Osteoblast (primary cell): ENCODE results near the gene TIMM21. TPM values are rescaled to one million over a fixed set of nuclear protein-coding genes. Genes with fewer than 3 reads are reported as not detected.

Experiments used
- DNase-seq: peaks from one replicate; pipeline ENCODE4 v3.0.0; 2011; ENCODE audit warnings: low spot score, mixed read lengths; ENCODE audit not compliant: insufficient read length; ENCODE audit errors: missing footprints
- H2AFZ ChIP-seq: 2 replicates; pipeline ENCODE4 v1.6.0; 2011; ENCODE audit warnings: mild to moderate bottlenecking, low read length
- H3K27ac ChIP-seq: 2 replicates; pipeline ENCODE4 v1.5.1; 2011; ENCODE audit warnings: mild to moderate bottlenecking, low read depth, low read length, moderate library complexity
- H3K27me3 ChIP-seq: 2 replicates; pipeline ENCODE4 v1.6.0; 2012; ENCODE audit warnings: mild to moderate bottlenecking, control low read depth, inconsistent platforms, low read length, moderate library complexity; ENCODE audit not compliant: insufficient read depth
- H3K36me3 ChIP-seq: 2 replicates; pipeline ENCODE4 v1.5.1; 2011; ENCODE audit warnings: mild to moderate bottlenecking, low read length, control low read depth, moderate library complexity; ENCODE audit not compliant: insufficient read depth
- H3K4me1 ChIP-seq: 2 replicates; pipeline ENCODE4 v1.5.1; 2011; ENCODE audit warnings: mild to moderate bottlenecking, low read length, control low read depth, moderate library complexity; ENCODE audit not compliant: insufficient read depth
- H3K4me2 ChIP-seq: 2 replicates; pipeline ENCODE4 v1.6.0; 2011; ENCODE audit warnings: mild to moderate bottlenecking, low read length; ENCODE audit not compliant: insufficient read depth
- H3K4me3 ChIP-seq: fragments of 200-600 bp; sonication (generic); 3 replicates; pipeline ENCODE4 v1.5.1; 2012; ENCODE audit warnings: mild to moderate bottlenecking, low read length, inconsistent platforms; ENCODE audit not compliant: insufficient read depth
- H3K79me2 ChIP-seq: 2 replicates; pipeline ENCODE4 v1.6.0; 2012; ENCODE audit warnings: mild to moderate bottlenecking, low read length, control low read depth, inconsistent platforms; ENCODE audit not compliant: insufficient read depth
- H3K9me3 ChIP-seq: 2 replicates; pipeline ENCODE4 v1.5.1; 2011; ENCODE audit warnings: low read depth, low read length, control low read depth
- H4K20me1 ChIP-seq: 2 replicates; pipeline ENCODE4 v1.6.0; 2012; ENCODE audit warnings: mild to moderate bottlenecking, low read length, control low read depth; ENCODE audit not compliant: insufficient read depth
- CTCF ChIP-seq: IDR thresholded peaks from 2 replicates; pipeline ENCODE4 v1.5.1; 2011; ENCODE audit warnings: mild to moderate bottlenecking, low read depth, low read length, moderate library complexity; ENCODE audit errors: extremely low read depth
- total RNA-seq: library from RNA; depleted of rRNA; stranded (reverse); fragments of >200 nt; gene quantifications from 2 replicates; pipeline ENCODE4 v1.2.3, GENCODE V29; 2012

The TIMM21 gene
- total RNA-seq, 1 donor, result 15.6 TPM

- Histone ChIP-seq H3K79me2 (no peaks in the 10 kb centered on the region), H3K36me3 (no peaks in the 10 kb centered on the region), H3K27me3 (peaks cover 9% of the 10 kb centered on the region), H3K4me2 (no peak overlapping the region), H2AFZ (no peak overlapping the region), H4K20me1 (no peaks in the 10 kb centered on the region), H3K9me3 (no peaks in the 10 kb centered on the region), H3K4me3 (no peak overlapping the region), H3K4me1 (no peaks in the 10 kb centered on the region), H3K27ac (no peak overlapping the region)
- TF ChIP-seq CTCF, result no peak
- no peak for DNase-seq
These were observed 31.4 kb downstream of the TIMM21 start for GRCh38 chr18:74179623-74180199.

- no peak overlapping the region for H3K27ac ChIP-seq
- no peak overlapping the region for H2AFZ ChIP-seq
- H3K79me2 ChIP-seq, result no peaks in the 10 kb centered on the region
- no peaks in the 10 kb centered on the region for H3K4me1 ChIP-seq
- no peak overlapping the region for H3K4me2 ChIP-seq
- no peaks in the 10 kb centered on the region for H3K9me3 ChIP-seq
- TF ChIP-seq CTCF, result no peak
- H3K4me3 ChIP-seq, result no peak overlapping the region
- no peaks in the 10 kb centered on the region for H3K36me3 ChIP-seq
- DNase-seq, result no peak
- peaks cover 5% of the 10 kb centered on the region for H3K27me3 ChIP-seq
- no peaks in the 10 kb centered on the region for H4K20me1 ChIP-seq
These were observed 34.0 kb downstream of the TIMM21 start for GRCh38 chr18:74182335-74182734.

- Histone ChIP-seq H3K27ac (no peak overlapping the region), H3K79me2 (no peaks in the 10 kb centered on the region), H4K20me1 (no peaks in the 10 kb centered on the region), H3K27me3 (peaks cover 5% of the 10 kb centered on the region), H3K4me1 (no peaks in the 10 kb centered on the region), H3K36me3 (no peaks in the 10 kb centered on the region), H3K9me3 (no peaks in the 10 kb centered on the region), H3K4me3 (no peak overlapping the region), H3K4me2 (no peak overlapping the region), H2AFZ (no peak overlapping the region)
- TF ChIP-seq CTCF, result no peak
- no peak for DNase-seq
These were observed 34.8 kb downstream of the TIMM21 start for GRCh38 chr18:74183130-74183529.

GRCh38 chr18:74184875-74185274, 36.6 kb downstream of the TIMM21 start:
- Histone ChIP-seq H3K27ac (no peak overlapping the region), H2AFZ (no peak overlapping the region), H4K20me1 (no peaks in the 10 kb centered on the region), H3K79me2 (no peaks in the 10 kb centered on the region), H3K4me1 (peaks cover 8% of the 10 kb centered on the region), H3K27me3 (peaks cover 5% of the 10 kb centered on the region), H3K36me3 (no peaks in the 10 kb centered on the region), H3K9me3 (no peaks in the 10 kb centered on the region), H3K4me2 (no peak overlapping the region), H3K4me3 (no peak overlapping the region)
- no peak for DNase-seq
- TF ChIP-seq CTCF, result no peak
